ENCODE measurements around the gene GPR137C. TPM values are rescaled to one million over a fixed set of nuclear protein-coding genes. Genes with fewer than 3 reads are reported as not detected.

The GPR137C gene
- polyA plus RNA-seq, 12 donors, result 3.6 to 6.1 (median 5.0) TPM; not detected in 1

GRCh38 chr14:52663850-52664249, 111.2 kb downstream of the GPR137C start:
- DNase-seq, result no peak

DNA sequence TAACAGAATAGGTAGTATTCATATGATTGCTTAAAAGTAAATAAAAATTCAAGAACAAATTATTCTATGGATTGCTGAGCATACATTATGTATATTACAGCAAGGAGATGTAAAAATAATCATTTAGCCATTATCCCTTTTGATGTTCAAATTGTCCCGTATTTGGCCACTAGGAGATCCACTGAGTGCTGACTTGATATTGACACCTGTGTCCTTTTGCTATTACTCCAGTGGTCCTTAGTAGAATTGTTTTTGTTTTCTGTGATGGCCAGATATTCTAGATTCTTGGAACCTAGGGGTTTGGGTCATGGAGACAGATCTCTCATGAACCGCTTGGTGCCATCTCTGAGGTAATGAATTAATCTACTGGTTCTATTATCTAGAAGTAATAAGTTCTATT, 126.0 kb downstream of the GPR137C start:
- DNase-seq, result no peak

- no peak for DNase-seq
Observed at GRCh38 chr14:52683985-52684520, 131.4 kb downstream of the GPR137C start.

- no peak for DNase-seq
Observed at GRCh38 chr14:52686176-52686575, 133.5 kb downstream of the GPR137C start.

Other genes starting within 250 kb of the GPR137C start
- 1 to 10 TPM in 2 of 12 donors, under 1 TPM in 8, not detected in 2; 0.37 to 1.6 (median 0.87) TPM for gene PTGER2, start 238.5 kb upstream of the GPR137C start, polyA plus RNA-seq (ENCODE audit: insufficient read length in 12 of 12)
- 1 to 10 TPM in 11 of 12 donors, not detected in 1; 6.3 to 9.7 (median 7.1) TPM for gene TXNDC16, start 331 bp upstream of the GPR137C start, polyA plus RNA-seq (ENCODE audit: insufficient read length in 12 of 12)
- 10 to 100 TPM in 11 of 12 donors, not detected in 1; 10.5 to 24.8 (median 19.4) TPM for gene ERO1A, start 142.7 kb downstream of the GPR137C start, polyA plus RNA-seq (ENCODE audit: insufficient read length in 12 of 12)
- 100 to 1,000 TPM in 7 of 12 donors, 10 to 100 TPM in 4, not detected in 1; 66.7 to 134 (median 107) TPM for gene PSMC6, start 154.4 kb downstream of the GPR137C start, polyA plus RNA-seq (ENCODE audit: insufficient read length in 12 of 12)
- 10 to 100 TPM in 11 of 12 donors, not detected in 1; 10.4 to 18.1 (median 16.1) TPM for gene STYX, start 177.3 kb downstream of the GPR137C start, polyA plus RNA-seq (ENCODE audit: insufficient read length in 12 of 12)
- gene GNPNAT1, start 238.8 kb downstream of the GPR137C start, polyA plus RNA-seq (ENCODE audit: insufficient read length in 12 of 12), result 10 to 100 TPM in 11 of 12 donors, not detected in 1; 11.6 to 21.2 (median 16.9) TPM